Measurements from ENCODE around the gene PIP4K2A.

- no peak for TF ChIP-seq CTCF (conservative IDR thresholded peaks at IDR 0.05)
- no peak for TF ChIP-seq ZFX (IDR thresholded peaks at IDR 0.05)
These were observed 109.2 kb downstream of the PIP4K2A start for GRCh38 chr10:22605168-22605567.
